ENCODE results near the gene TEX19. TPM values are rescaled to one million over a fixed set of nuclear protein-coding genes. Genes with fewer than 3 reads are reported as not detected.

The TEX19 gene
- total and polyA plus RNA-seq, 2 of the 8 experiments (the other 6 are each of a cell fraction or from before 2014, with no cell fraction given) = 0.54 to 0.80 TPM

GRCh38 chr17:82390015-82390859, 31.2 kb downstream of the TEX19 start:
- no peak overlapping the region for H3K9ac ChIP-seq (replicated peaks in 1 of 4; ENCODE audit: extremely low read depth in 1 of 4, low read depth in 3 of 4, low read length in 3 of 4)
- H4K5ac ChIP-seq (ENCODE audit: insufficient read length, low read depth, low read length) = no peak overlapping the region
- no peak overlapping the region for H4K91ac ChIP-seq (replicated peaks; ENCODE audit: insufficient read length, low read length)
- no peak overlapping the region for H2BK15ac ChIP-seq (ENCODE audit: low read length)
- H3K23me2 ChIP-seq (ENCODE audit: low read depth, low read length) = no peaks in the 10 kb centered on the region
- no peaks in the 10 kb centered on the region for H3K27me3 ChIP-seq (replicated peaks in 1 of 4; ENCODE audit: control insufficient read depth in 3 of 4, extremely low read depth in 1 of 4, insufficient read depth in 3 of 4, low read length in 3 of 4)
- no peaks in the 10 kb centered on the region for H4K20me1 ChIP-seq (replicated peaks in 1 of 2; ENCODE audit: control insufficient read depth in 1 of 2, insufficient read depth in 2 of 2, low read length in 2 of 2)
- WGBS, 2 experiments (ENCODE audit: extremely low coverage in 1 of 2, insufficient coverage in 1 of 2, insufficient read length in 1 of 2, insufficient replicate concordance in 2 of 2, low coverage in 1 of 2, low lambda C conversion rate in 2 of 2, missing lambda C conversion rate in 1 of 2) = 89% methylated on average over 31 of the region's 34 CpGs; no CpG with 5 or more reads in 1 of the 2 experiments
- no peak for DNase-seq (ENCODE audit: low read depth in 1 of 2, low spot score in 2 of 2)
- no peak overlapping the region for H3K14ac ChIP-seq (ENCODE audit: insufficient read length)
- no peak overlapping the region for H3K4me3 ChIP-seq (ENCODE audit: extremely low read depth in 1 of 4, insufficient read depth in 2 of 4, low read depth in 3 of 4, low read length in 4 of 4)
- no peak overlapping the region for H3K4ac ChIP-seq (replicated peaks; ENCODE audit: insufficient read length, low read depth, low read length)
- no peak overlapping the region for H3K4me2 ChIP-seq (ENCODE audit: insufficient read depth in 1 of 2, low read depth in 2 of 2, low read length in 2 of 2)
- H3K79me2 ChIP-seq (ENCODE audit: control insufficient read depth in 1 of 2, insufficient read depth in 2 of 2, low read length in 2 of 2) = no peaks in the 10 kb centered on the region
- H2BK12ac ChIP-seq (ENCODE audit: low read depth, low read length) = no peak overlapping the region
- H2BK20ac ChIP-seq (ENCODE audit: low read length) = no peak overlapping the region
- H2AK5ac ChIP-seq (ENCODE audit: low read depth, low read length) = no peak overlapping the region
- ChIA-PET POLR2A (ENCODE audit: partially characterized antibody) (no interaction called here), CTCF (ENCODE audit: partially characterized antibody) (interaction anchor here (0.9 to 1.6 kb wide), 5 partner anchors 12 to 34 kb away, joined by 3 to 5 read pairs (median 3); no protein-coding TSS in a partner anchor)
- no peak overlapping the region for H2BK120ac ChIP-seq (replicated peaks; ENCODE audit: low read depth, low read length)
- H3K56ac ChIP-seq (replicated peaks; ENCODE audit: insufficient read length, low read depth, low read length) = no peak overlapping the region
- H3K36me3 ChIP-seq (ENCODE audit: control insufficient read depth in 2 of 4, insufficient read depth in 4 of 4, low read length in 3 of 4) = 0 out of 8 replicates have a peak, but pooled peaks cover 0 to 2% (median 0%) of the 10 kb centered on the region in 4 experiments
- no peak overlapping the region for H2BK5ac ChIP-seq (ENCODE audit: low read depth, low read length)
- H4K8ac ChIP-seq (ENCODE audit: extremely low read depth, insufficient read depth, low read length) = no peak overlapping the region
- no peak overlapping the region for H3K23ac ChIP-seq (ENCODE audit: insufficient read length)
- no peak overlapping the region for H3K27ac ChIP-seq (ENCODE audit: low read depth, low read length)
- FAIRE-seq = no peak
- H3K9me3 ChIP-seq (ENCODE audit: insufficient read depth in 2 of 2, low read depth in 1 of 2, low read length in 1 of 2) = no peaks in the 10 kb centered on the region
- peaks cover 0 to 7% (median under 1%) of the 10 kb centered on the region in 4 experiments; a peak in 2 of 7 replicates for H3K4me1 ChIP-seq (replicated peaks in 1 of 4; ENCODE audit: control insufficient read depth in 3 of 4, insufficient read depth in 4 of 4, low read length in 3 of 4)
- no peak overlapping the region for H2AFZ ChIP-seq (ENCODE audit: low read length)
- no peaks in the 10 kb centered on the region for H3K79me1 ChIP-seq (ENCODE audit: low read depth, low read length)
- no peak overlapping the region for H3K18ac ChIP-seq (ENCODE audit: extremely low read depth, low read length)
- TF ChIP-seq RNF2 (IDR thresholded peaks at IDR 0.05; ENCODE audit: borderline replicate concordance, low read depth, low read length, missing control alignments, poor library complexity, severe bottlenecking) = no peak
- TF ChIP-seq KDM1A (IDR thresholded peaks at IDR 0.05; ENCODE audit: borderline replicate concordance, low read length) = no peak
- no peak for TF ChIP-seq CBX8 (IDR thresholded peaks at IDR 0.05; ENCODE audit: borderline replicate concordance, low read depth, low read length)
- no peak for TF ChIP-seq HDAC2 (IDR thresholded peaks at IDR 0.05; ENCODE audit: borderline replicate concordance in 1 of 2, low read depth in 2 of 2, low read length in 2 of 2)
- TF ChIP-seq MAX (IDR thresholded peaks at IDR 0.05) = no peak
- TF ChIP-seq SIRT6 (IDR thresholded peaks at IDR 0.05; ENCODE audit: low read length) = no peak
- TF ChIP-seq KDM5A (IDR thresholded peaks at IDR 0.05; ENCODE audit: low read length) = no peak
- no peak for TF ChIP-seq EP300 (IDR thresholded peaks at IDR 0.05; ENCODE audit: borderline replicate concordance in 1 of 2, low read depth in 2 of 2, low read length in 2 of 2)
- no peak for TF ChIP-seq BRCA1 (IDR thresholded peaks at IDR 0.05; ENCODE audit: low read depth, low read length)
- no peak for TF ChIP-seq BCL11A (IDR thresholded peaks at IDR 0.05; ENCODE audit: low read depth in 2 of 2, low read length in 2 of 2)
- no peak for TF ChIP-seq CEBPB (IDR thresholded peaks at IDR 0.05; ENCODE audit: low read depth, low read length)
